Embryonic facial prominence (tissue), 1 donor: Measurements from ENCODE around the gene SLC35G6.
"Not testable (repeated sequence)": the region's sequence is repeated elsewhere in the genome, so short reads cannot be mapped to it uniquely, and the experiment has no call there.

Experiments used
- DNase-seq: peaks from one replicate; pipeline ENCODE4 v3.0.0-alpha.2; 2016; ENCODE audit errors: extremely low spot score

Gene SLC35G6

GRCh38 chr17:7481275-7481674 lies at the start of gene SLC35G6:
TSS of gene SLC35G6 (plus strand) at chr17:7481446. CDS start at chr17:7481517, 71 bp downstream.
- not testable (repeated sequence) for DNase-seq

DNA sequence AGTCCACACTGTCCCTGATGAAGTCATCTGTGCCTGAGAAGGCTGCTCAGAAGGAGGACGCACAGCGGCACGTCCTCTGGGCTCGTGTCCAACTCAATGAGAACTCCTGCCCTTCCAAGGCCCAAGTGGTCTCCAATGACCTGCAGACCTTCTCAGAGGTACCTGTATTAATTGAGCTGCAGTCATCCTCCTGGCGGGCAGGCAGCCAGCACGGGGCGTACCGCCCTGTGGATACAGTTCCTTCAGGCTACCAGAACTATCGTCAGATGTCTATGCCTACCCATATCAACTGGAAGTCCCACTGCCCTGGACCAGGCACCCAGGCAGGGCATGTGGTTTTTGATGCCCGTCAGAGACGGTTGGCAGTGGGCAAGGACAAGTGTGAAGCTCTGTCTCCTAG lies 49.0 kb upstream of the SLC35G6 start:
- no peak for DNase-seq

DNA sequence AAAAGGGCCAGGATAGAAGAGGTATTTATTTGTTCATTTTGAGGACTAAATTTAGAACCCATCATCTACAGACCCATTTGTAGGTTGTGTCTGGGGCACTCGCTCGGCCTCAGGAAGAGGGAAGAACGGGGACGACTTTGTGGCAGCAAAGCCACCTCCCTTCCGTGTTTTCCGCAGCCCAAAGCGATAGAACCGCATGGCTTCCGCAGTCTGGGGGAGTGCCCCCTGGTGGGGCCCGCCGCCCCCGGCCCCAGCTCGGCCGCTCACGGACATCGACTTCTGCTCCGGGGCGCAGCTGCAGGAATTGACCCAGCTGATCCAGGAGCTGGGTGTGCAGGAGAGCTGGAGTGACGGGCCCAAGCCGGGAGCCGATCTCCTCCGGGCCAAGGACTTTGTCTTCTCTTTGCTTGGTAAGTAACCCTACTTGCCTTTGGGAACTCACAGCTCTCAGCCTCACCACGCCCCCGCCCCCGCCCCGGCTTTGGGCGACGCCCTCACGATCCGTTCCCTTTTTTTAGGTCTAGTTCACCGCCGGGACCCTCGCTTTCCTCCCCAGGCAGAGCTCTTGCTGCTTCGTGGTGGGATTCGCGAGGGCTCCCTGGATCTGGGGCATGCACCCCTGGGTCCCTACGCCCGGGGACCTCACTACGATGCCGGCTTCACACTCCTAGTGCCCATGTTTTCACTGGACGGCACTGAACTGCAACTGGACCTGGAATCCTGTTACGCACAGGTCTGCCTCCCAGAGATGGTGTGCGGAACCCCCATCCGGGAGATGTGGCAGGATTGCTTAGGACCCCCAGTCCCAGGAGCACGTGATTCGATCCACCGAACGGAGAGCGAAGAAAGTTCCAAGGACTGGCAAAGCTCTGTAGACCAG lies 45.3 kb upstream of the SLC35G6 start:
- DNase-seq = no peak

DNA sequence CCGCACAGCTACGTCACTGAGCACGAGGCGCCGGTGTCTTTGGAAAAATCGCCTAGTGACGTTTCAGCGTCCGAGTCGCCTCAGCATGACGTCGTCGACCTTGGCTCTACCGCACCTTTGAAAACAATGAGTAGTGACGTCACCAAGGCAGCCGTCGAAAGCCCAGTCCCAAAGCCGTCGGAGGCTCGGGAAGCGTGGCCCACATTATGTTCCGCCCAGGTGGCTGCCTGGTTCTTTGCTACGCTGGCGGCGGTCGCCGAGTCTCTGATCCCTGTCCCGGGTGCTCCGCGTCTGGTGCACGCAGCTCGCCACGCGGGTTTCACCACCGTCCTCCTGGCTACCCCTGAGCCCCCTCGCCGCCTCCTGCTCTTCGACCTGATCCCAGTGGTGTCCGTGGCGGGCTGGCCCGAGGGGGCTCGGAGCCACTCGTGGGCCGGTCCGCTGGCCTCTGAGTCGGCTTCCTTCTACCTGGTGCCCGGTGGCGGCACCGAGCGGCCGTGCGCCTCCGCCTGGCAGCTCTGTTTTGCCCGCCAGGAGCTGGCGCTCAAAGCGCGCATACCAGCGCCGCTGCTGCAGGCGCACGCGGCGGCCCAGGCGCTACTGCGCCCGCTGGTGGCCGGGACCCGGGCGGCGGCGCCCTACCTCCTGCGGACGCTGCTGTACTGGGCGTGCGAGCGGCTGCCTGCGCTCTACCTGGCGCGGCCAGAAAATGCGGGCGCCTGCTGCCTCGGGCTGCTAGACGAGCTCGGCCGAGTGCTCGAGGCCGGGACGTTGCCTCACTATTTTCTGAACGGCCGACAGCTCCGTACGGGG lies 44.5 kb upstream of the SLC35G6 start:
- DNase-seq = peak; percentile 48

DNA sequence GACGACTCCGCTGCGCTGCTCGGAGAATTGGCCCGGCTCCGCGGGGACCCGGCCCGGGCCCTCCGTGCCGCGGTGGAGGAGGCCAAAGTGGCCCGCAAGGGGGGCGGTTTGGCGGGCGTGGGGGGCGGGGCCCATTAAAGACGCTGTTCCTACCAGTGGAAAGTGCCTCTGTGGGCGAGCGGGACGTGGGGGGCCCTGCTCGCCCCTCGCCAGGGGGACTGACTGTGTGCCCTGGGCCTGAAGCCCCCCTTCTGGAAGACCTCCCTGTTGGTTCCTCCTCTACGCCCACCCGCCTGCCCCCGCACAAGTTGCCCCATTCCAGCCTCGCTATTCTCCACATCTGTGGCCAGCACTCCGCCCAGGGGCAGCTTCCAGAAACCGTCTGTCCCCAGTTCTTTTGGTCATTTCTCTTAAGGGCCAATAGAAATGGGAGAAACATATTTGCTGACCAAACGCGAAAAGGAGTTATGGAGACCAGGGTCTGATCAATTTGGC lies 43.8 kb upstream of the SLC35G6 start:
- DNase-seq = no peak

GRCh38 chr17:7437950-7438614 lies 43.2 kb upstream of the SLC35G6 start:
- no peak for DNase-seq

DNA sequence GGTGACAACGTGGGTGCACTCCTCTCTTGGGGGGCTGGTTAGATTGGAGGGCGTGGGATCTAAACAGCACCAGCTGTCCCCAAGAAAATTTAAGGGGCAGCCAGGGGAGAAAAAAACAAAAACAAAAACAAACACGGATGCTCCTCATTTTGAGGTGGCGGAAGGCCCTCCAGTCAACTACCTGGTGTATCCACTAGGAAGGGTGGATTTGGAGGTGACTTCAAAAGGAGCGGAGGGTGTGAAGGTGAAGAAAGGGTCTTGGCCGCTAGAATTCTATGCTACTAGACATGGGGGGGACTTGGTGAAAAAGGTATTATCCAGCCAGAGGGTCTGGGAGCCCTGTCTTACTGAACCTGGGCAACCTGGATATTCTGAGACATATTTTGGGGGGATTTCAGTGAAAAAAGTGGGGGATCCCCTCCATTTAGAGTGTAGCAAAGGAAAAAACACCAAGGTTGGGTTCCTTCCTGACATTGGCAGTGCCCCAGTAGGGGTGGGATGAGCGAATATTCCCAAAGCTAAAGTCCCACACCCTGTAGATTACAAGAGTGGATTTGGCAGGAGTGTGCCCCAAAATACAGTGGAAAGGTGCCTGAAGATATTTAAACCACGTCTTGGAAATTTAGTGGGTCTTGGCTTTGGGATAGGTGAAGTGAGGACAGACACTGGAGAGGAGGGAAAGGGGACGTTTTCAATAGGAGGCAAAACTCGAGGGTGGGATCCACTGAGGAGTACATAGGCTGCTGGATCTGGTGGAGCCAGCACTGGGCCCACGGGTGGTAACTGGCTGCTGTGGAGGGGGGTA lies 42.4 kb upstream of the SLC35G6 start:
- no peak for DNase-seq

- no peak for DNase-seq
Observed at GRCh38 chr17:7439462-7440112, 41.7 kb upstream of the SLC35G6 start, which contains the start of gene FGF11. TSS of gene FGF11 (plus strand) at chr17:7439512. CDS start at chr17:7439621, 109 bp downstream.

DNA sequence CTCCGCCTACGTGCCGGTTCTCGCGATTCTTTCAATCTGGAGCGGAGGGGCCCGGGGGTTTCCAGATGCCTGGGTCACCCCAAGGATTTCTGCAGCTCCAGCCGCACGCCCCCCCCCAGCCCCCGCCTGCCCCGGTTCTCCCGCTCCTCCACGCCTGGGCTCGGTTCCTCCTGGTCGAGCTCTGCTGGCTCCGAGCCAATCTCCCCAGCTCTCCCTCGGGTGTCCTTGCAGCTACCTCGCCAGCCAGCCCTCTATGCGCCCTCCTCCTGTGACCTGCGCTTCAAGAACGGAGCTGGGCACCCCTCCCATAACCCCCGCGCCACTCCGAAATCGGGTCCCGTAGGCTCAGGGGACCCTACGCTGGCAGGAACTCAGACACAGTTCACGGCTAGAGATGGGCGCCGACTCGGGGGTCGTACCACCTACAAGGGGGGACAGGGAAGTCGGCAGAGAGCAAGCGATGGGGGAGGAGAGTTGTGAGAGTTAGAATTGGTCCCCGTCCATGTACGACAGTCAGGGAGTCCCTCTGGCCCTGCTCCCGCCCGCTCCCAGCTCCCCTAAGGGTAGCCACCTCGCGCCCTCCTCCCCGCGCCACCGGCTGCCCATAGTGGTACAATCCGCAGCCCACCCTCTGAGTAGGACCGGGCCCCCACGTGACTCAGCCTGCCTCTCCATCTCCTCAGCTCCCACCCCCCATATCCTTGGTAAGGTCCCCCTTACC lies 41.0 kb upstream of the SLC35G6 start:
- DNase-seq = peak; percentile 43

GRCh38 chr17:7440834-7441195 lies 40.4 kb upstream of the SLC35G6 start:
- DNase-seq = peak; percentile 46

DNA sequence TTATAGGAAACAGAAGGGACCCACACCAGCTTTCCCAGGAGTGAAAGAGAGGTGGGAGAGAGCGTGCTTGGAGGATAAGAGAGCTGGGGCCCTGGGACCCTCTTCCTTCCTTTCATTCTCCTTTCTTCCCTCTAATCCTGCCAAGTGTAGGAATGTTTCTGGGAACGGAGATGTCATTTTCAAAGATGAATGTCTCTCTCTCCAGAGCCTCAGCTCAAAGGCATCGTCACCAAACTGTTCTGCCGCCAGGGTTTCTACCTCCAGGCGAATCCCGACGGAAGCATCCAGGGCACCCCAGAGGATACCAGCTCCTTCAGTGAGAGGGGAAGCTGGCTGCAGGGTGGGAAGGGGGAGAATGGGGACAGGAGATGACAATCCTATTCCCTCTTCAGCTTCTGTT lies 40.0 kb upstream of the SLC35G6 start:
- no peak for DNase-seq

DNA sequence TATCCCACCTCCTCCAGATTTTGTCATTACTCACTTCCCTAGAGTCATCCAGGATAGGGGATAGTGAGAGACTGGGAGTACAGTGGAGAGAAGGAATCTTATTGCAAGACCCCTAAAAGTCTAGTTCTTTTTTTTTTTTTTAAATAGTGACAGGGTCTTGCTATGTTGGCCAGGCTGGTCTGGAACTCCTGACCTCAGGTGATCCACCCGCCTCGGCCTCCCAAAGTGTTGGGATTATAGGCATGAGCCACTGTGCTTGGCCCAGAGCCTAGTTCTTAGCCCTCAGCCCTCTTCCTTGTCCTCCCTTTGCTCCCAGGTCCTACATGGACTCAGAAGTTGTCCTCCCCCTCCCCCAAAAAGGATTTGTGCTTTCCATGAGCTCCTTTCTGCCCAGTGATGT lies 39.1 kb upstream of the SLC35G6 start:
- DNase-seq = no peak

GRCh38 chr17:7443499-7444485 lies 37.5 kb upstream of the SLC35G6 start:
- DNase-seq = no peak

DNA sequence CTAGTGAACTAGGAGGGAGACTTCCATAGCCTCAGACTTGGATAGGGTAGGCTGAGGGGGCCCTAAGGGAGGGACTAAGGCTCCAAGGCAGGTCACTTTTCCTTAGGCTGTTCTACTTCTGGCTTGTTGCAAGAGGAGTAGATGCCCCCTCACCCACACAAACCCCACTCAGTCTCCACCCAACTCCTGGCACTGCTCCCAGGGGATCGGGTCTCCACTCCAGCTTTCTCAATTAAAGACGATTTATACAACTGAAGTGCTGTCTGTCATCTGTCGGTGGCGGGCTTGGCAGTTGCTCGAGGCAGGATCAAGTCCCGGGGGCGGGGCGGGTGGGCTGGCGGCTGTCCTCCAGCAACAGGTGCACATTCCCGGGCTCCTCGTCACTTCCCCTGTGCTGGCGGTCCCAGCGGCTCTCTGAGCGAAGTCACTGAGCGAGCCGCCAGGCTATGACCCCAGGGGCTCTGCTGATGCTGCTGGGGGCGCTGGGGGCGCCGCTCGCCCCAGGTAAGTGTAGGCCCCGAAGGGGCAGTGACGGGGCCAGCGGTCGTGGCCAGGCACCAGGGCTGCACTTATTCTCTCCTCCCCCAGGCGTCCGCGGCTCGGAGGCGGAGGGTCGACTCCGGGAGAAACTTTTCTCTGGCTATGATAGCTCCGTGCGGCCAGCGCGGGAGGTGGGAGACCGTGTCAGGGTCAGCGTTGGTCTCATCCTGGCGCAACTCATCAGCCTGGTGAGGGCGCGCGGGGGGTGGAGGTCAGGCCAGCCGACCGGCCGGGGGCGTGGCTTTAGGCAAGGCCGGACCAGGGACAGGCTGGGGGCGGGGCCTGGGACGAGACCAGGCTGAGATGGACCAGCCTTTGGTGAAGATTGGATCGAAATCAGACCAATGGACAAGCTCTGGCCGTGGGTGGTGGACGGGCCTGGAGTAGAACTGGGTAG lies 36.3 kb upstream of the SLC35G6 start, which contains the start of gene CHRNB1:
CHRNB1 (plus strand) TSS at position 380 of the 937 bp plus-strand sequence; CDS start at position 447, 67 bp downstream.
- no peak for DNase-seq

GRCh38 chr17:7445619-7445968 lies 35.7 kb upstream of the SLC35G6 start:
- DNase-seq = no peak

GRCh38 chr17:7448461-7448860 lies 32.8 kb upstream of the SLC35G6 start:
- no peak for DNase-seq

GRCh38 chr17:7459961-7460545 lies 21.2 kb upstream of the SLC35G6 start:
- no peak for DNase-seq
